H9 (cell line): Measurements from ENCODE around the gene STIL. TPM values are rescaled to one million over a fixed set of nuclear protein-coding genes. Genes with fewer than 3 reads are reported as not detected.

ENCODE experiments used
- DNase-seq: peaks from one replicate; pipeline ENCODE4 v3.0.0-alpha.2; 2017
- H2AFZ ChIP-seq: one replicate; pipeline ENCODE4 v1.6.1; 2013; ENCODE audit warnings: mild to moderate bottlenecking, low read length, control low read depth, moderate library complexity
- H2AK5ac ChIP-seq: 2 replicates; pipeline ENCODE4 v1.6.1; 2013; ENCODE audit warnings: low read length, control low read depth, mixed read lengths; ENCODE audit not compliant: insufficient read length
- H2BK120ac ChIP-seq: one replicate; pipeline ENCODE4 v1.6.1; 2013; ENCODE audit warnings: low read depth, mild to moderate bottlenecking, low read length, control low read depth, inconsistent platforms; ENCODE audit not compliant: poor library complexity, severe bottlenecking
- H2BK12ac ChIP-seq: 2 replicates; pipeline ENCODE4 v1.6.1; 2013; ENCODE audit warnings: low read length, control low read depth, mixed read lengths, low read depth; ENCODE audit not compliant: insufficient read length
- H2BK15ac ChIP-seq: 2 replicates; pipeline ENCODE4 v1.6.1; 2013; ENCODE audit warnings: low read depth, low read length, control low read depth
- H2BK20ac ChIP-seq: one replicate; pipeline ENCODE4 v1.6.1; 2013; ENCODE audit warnings: low read depth, mild to moderate bottlenecking, low read length, control low read depth, inconsistent platforms; ENCODE audit not compliant: poor library complexity, severe bottlenecking
- H2BK5ac ChIP-seq: 2 replicates; pipeline ENCODE4 v1.6.1; 2013; ENCODE audit warnings: low read length, control low read depth, mixed read lengths; ENCODE audit not compliant: insufficient read length
- H3K14ac ChIP-seq: 2 replicates; pipeline ENCODE4 v1.6.1; 2013; ENCODE audit warnings: low read length, control low read depth; ENCODE audit not compliant: insufficient read depth
- H3K18ac ChIP-seq: 2 replicates; pipeline ENCODE4 v1.6.1; 2013; ENCODE audit warnings: low read depth, mild to moderate bottlenecking, mixed read lengths, low read length, control low read depth; ENCODE audit not compliant: insufficient read length
- H3K23ac ChIP-seq: 2 replicates; pipeline ENCODE4 v1.6.1; 2013; ENCODE audit warnings: low read length, control low read depth, mixed read lengths, low read depth; ENCODE audit not compliant: insufficient read length
- H3K23me2 ChIP-seq: 2 replicates; pipeline ENCODE4 v1.6.1; 2013; ENCODE audit warnings: low read depth, mild to moderate bottlenecking, mixed read lengths, low read length, control low read depth; ENCODE audit not compliant: insufficient read length, poor library complexity, severe bottlenecking
- H3K27ac ChIP-seq: 2 replicates; pipeline ENCODE4 v1.5.1; 2013; ENCODE audit warnings: low read length, control low read depth, mixed read lengths, low read depth; ENCODE audit not compliant: insufficient read length
- H3K27me3 ChIP-seq: 2 replicates; pipeline ENCODE4 v1.6.1; 2013; ENCODE audit warnings: low read length, control low read depth, inconsistent platforms; ENCODE audit not compliant: insufficient read depth
- H3K4ac ChIP-seq: 2 replicates; pipeline ENCODE4 v1.6.1; 2013; ENCODE audit warnings: low read depth, mild to moderate bottlenecking, control low read depth, inconsistent platforms, low read length, moderate library complexity
- H3K4me1 ChIP-seq: 2 replicates; pipeline ENCODE4 v1.6.1; 2013; ENCODE audit warnings: low read length, control low read depth, inconsistent platforms; ENCODE audit not compliant: insufficient read depth
- H3K4me2 ChIP-seq: 2 replicates; pipeline ENCODE4 v1.6.1; 2013; ENCODE audit warnings: low read length, control low read depth, mixed read lengths; ENCODE audit not compliant: insufficient read length, insufficient read depth
- H3K56ac ChIP-seq: 2 replicates; pipeline ENCODE4 v1.6.1; 2013; ENCODE audit warnings: low read depth, mild to moderate bottlenecking, mixed read lengths, low read length, control low read depth; ENCODE audit not compliant: insufficient read length
- H3K79me1 ChIP-seq: 2 replicates; pipeline ENCODE4 v1.6.1; 2013; ENCODE audit warnings: low read depth, mild to moderate bottlenecking, moderate library complexity, low read length, control low read depth, inconsistent platforms; ENCODE audit not compliant: insufficient read depth, poor library complexity, severe bottlenecking
- H3K79me2 ChIP-seq: 2 replicates; pipeline ENCODE4 v1.6.1; 2013; ENCODE audit warnings: low read length, control low read depth, inconsistent platforms; ENCODE audit not compliant: insufficient read depth
- H3K9ac ChIP-seq: 2 replicates; pipeline ENCODE4 v1.6.1; 2013; ENCODE audit warnings: low read length, control low read depth, mixed read lengths; ENCODE audit not compliant: insufficient read length; ENCODE audit errors: extremely low read depth
- H3K9me3 ChIP-seq: one replicate; pipeline ENCODE4 v1.6.1; 2013; ENCODE audit warnings: low read depth, low read length, inconsistent platforms; ENCODE audit not compliant: control insufficient read depth
- H3T11ph ChIP-seq: one replicate; pipeline ENCODE4 v1.6.1; 2013; ENCODE audit warnings: mild to moderate bottlenecking, low read length, control low read depth, inconsistent platforms
- H4K20me1 ChIP-seq: one replicate; pipeline ENCODE4 v1.6.1; 2013; ENCODE audit not compliant: control insufficient read depth, insufficient read length, insufficient read depth
- H4K5ac ChIP-seq: 2 replicates; pipeline ENCODE4 v1.6.1; 2013; ENCODE audit warnings: low read depth, mild to moderate bottlenecking, mixed read lengths, low read length, control low read depth; ENCODE audit not compliant: insufficient read length
- H4K8ac ChIP-seq: replicated peaks from 2 replicates; pipeline ENCODE4 v1.6.1; 2013; ENCODE audit warnings: low read length, control low read depth, mixed read lengths, low read depth; ENCODE audit not compliant: insufficient read length
- H4K91ac ChIP-seq: 2 replicates; pipeline ENCODE4 v1.6.1; 2013; ENCODE audit warnings: low read depth, mild to moderate bottlenecking, moderate library complexity, mixed read lengths, low read length, control low read depth; ENCODE audit not compliant: insufficient read length
- H3K27ac Mint-ChIP-seq, 3 experiments: 2 replicates in 2 of 3; 3 replicates in 1 of 3; pipeline ENCODE4 v1.8.0; 2020 to 2021; ENCODE audit warnings: mixed read lengths in 3 of 3, mild to moderate bottlenecking in 1 of 3, moderate library complexity in 1 of 3
- H3K27me3 Mint-ChIP-seq: 2 replicates; pipeline ENCODE4 v1.8.0; 2021; ENCODE audit warnings: low read depth, mild to moderate bottlenecking, moderate library complexity, mixed read lengths
- H3K36me3 Mint-ChIP-seq, 3 experiments: 2 replicates in 2 of 3; 3 replicates in 1 of 3; pipeline ENCODE4 v1.8.0; 2020 to 2021; ENCODE audit warnings: low read depth in 3 of 3, mixed read lengths in 3 of 3; ENCODE audit not compliant: insufficient read depth in 1 of 3
- H3K4me1 Mint-ChIP-seq, 2 experiments: 2 replicates each; pipeline ENCODE4 v1.8.0; 2020; ENCODE audit warnings: mixed read lengths in 2 of 2
- H3K4me3 Mint-ChIP-seq, 2 experiments: 2 replicates in 1 of 2; 3 replicates in 1 of 2; pipeline ENCODE4 v1.8.0; 2020 to 2021; ENCODE audit warnings: mild to moderate bottlenecking in 2 of 2, mixed read lengths in 2 of 2, moderate library complexity in 1 of 2
- H3K9me3 Mint-ChIP-seq, 2 experiments: 2 replicates in 1 of 2; 3 replicates in 1 of 2; pipeline ENCODE4 v1.8.0; 2020; ENCODE audit warnings: mild to moderate bottlenecking in 2 of 2, mixed read lengths in 2 of 2, moderate library complexity in 1 of 2
- WGBS: extraction: QIAGEN DNeasy Blood & Tissue Kit; methylation state at CpG from one replicate; pipeline ENCODE4 v1.1.7; 2013; ENCODE audit warnings: missing lambda C conversion rate, low lambda C conversion rate, mixed read lengths; ENCODE audit not compliant: insufficient read length; ENCODE audit errors: extremely low coverage; 5-methylcytosine and 5-hydroxymethylcytosine counted together
- total RNA-seq: library from RNA; stranded (reverse); gene quantifications from 2 replicates; pipeline ENCODE4 v1.2.1, GENCODE V29; 2021
- TF ChIP-seq, protein P1 (sequence below): fragments of 200-600 bp; sonication (generic); conservative IDR thresholded peaks from 3 replicates; pipeline ENCODE4 v1.8.0; 2021; ENCODE audit warnings: antibody characterized with exemption, mild to moderate bottlenecking

The STIL gene
- total RNA-seq, 1 experiment from 2014 or later = 26.6 TPM

DNA sequence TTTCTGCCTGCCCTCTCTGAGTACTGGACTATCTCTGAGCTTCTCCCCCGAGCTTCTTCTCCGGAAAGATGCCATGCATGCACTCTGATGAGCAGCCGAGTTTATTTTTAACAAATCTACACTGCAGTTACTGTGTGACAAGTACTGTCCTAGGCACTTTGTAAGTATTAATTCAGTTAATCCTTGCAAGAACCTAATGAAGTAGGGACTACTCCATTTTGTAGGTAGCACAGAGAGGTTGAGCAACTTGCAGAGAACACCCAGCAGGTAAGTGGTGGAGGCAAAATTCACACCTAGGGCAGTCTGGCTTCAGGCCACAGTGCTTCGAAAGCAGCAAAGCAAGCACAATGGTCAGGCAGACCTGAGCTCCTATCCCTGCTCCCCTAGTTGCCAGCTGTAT lies 78.1 kb downstream of the STIL start:
- H4K20me1 ChIP-seq = no peaks in the 10 kb centered on the region
- no peak overlapping the region for H3K4me2 ChIP-seq
- no peak for DNase-seq

More for the DNA sequence above, 78.1 kb downstream of the STIL start:
- H4K5ac ChIP-seq = no peak overlapping the region
- H2BK20ac ChIP-seq = no peak overlapping the region
- no peak overlapping the region for H2BK5ac ChIP-seq
- no peak overlapping the region for H2AFZ ChIP-seq
- H3K9me3 ChIP-seq = no peaks in the 10 kb centered on the region
- no peak overlapping the region for H2BK120ac ChIP-seq
- H3K27me3 ChIP-seq = peaks cover 54% of the 10 kb centered on the region
- H2BK15ac ChIP-seq = no peak overlapping the region
- no peak overlapping the region for H3K18ac ChIP-seq
- no peak overlapping the region for H3K9ac ChIP-seq
- H3T11ph ChIP-seq = no peak overlapping the region
- H4K8ac ChIP-seq = no peak overlapping the region
- no peaks in the 10 kb centered on the region for H3K79me1 ChIP-seq
- H3K27ac ChIP-seq = no peak overlapping the region
- H3K56ac ChIP-seq = no peak overlapping the region
- H4K91ac ChIP-seq = no peak overlapping the region
- Mint-ChIP-seq H3K9me3 (peaks cover 0 to 4% of the 10 kb centered on the region in 2 experiments; a peak in 1 of 5 replicates), H3K27ac (no peak overlapping the region), H3K27me3 (peaks cover 98% of the 10 kb centered on the region), H3K4me1 (peaks cover 13 to 23% of the 10 kb centered on the region in 2 experiments), H3K4me3 (no peak overlapping the region), H3K36me3 (peaks cover 0 to 3% (median 0%) of the 10 kb centered on the region in 3 experiments; a peak in 2 of 7 replicates)
- no peak overlapping the region for H3K14ac ChIP-seq
- no peak overlapping the region for H2AK5ac ChIP-seq
- TF ChIP-seq, protein P1, sequence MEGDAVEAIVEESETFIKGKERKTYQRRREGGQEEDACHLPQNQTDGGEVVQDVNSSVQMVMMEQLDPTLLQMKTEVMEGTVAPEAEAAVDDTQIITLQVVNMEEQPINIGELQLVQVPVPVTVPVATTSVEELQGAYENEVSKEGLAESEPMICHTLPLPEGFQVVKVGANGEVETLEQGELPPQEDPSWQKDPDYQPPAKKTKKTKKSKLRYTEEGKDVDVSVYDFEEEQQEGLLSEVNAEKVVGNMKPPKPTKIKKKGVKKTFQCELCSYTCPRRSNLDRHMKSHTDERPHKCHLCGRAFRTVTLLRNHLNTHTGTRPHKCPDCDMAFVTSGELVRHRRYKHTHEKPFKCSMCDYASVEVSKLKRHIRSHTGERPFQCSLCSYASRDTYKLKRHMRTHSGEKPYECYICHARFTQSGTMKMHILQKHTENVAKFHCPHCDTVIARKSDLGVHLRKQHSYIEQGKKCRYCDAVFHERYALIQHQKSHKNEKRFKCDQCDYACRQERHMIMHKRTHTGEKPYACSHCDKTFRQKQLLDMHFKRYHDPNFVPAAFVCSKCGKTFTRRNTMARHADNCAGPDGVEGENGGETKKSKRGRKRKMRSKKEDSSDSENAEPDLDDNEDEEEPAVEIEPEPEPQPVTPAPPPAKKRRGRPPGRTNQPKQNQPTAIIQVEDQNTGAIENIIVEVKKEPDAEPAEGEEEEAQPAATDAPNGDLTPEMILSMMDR = no peak
- H3K23ac ChIP-seq = no peak overlapping the region
- no peaks in the 10 kb centered on the region for H3K79me2 ChIP-seq
- no CpG with 5 or more reads among the region's 4 CpGs for WGBS
- no peak overlapping the region for H2BK12ac ChIP-seq
- H3K4me1 ChIP-seq = no peaks in the 10 kb centered on the region; the same call in 1 of the 2 replicates
- H3K23me2 ChIP-seq = peaks cover 2% of the 10 kb centered on the region
- H3K4ac ChIP-seq = no peak overlapping the region
